GM19397 (cell line): Measurements from ENCODE around the gene TMEM161B.
"Not testable (repeated sequence)": the region's sequence is repeated elsewhere in the genome, so short reads cannot be mapped to it uniquely, and the experiment has no call there.

Experiments used
- ATAC-seq: cut with Tn5 transposase; IDR thresholded peaks from one replicate; pipeline ENCODE4 v1.9.1; 2021; ENCODE audit warnings: mild to moderate bottlenecking, moderate library complexity; ENCODE audit not compliant: unreplicated experiment

Gene TMEM161B

GRCh38 chr5:88188458-88189132 lies 80.0 kb downstream of the TMEM161B start:
- ATAC-seq = no peak

GRCh38 chr5:88183255-88183654 lies 85.4 kb downstream of the TMEM161B start:
- no peak for ATAC-seq

- not testable (repeated sequence) for ATAC-seq
These were observed 91.2 kb downstream of the TMEM161B start for GRCh38 chr5:88177486-88177885.

- no peak for ATAC-seq
These were observed 95.5 kb downstream of the TMEM161B start for GRCh38 chr5:88172847-88173758.

- ATAC-seq = no peak
These were observed 109.1 kb downstream of the TMEM161B start for GRCh38 chr5:88159591-88159990.

GRCh38 chr5:88158056-88158455 lies 110.6 kb downstream of the TMEM161B start:
- ATAC-seq = no peak

GRCh38 chr5:88154891-88155290 lies 113.8 kb downstream of the TMEM161B start:
- no peak for ATAC-seq

- no peak for ATAC-seq
These were observed 117.9 kb downstream of the TMEM161B start for GRCh38 chr5:88150747-88151146.

DNA sequence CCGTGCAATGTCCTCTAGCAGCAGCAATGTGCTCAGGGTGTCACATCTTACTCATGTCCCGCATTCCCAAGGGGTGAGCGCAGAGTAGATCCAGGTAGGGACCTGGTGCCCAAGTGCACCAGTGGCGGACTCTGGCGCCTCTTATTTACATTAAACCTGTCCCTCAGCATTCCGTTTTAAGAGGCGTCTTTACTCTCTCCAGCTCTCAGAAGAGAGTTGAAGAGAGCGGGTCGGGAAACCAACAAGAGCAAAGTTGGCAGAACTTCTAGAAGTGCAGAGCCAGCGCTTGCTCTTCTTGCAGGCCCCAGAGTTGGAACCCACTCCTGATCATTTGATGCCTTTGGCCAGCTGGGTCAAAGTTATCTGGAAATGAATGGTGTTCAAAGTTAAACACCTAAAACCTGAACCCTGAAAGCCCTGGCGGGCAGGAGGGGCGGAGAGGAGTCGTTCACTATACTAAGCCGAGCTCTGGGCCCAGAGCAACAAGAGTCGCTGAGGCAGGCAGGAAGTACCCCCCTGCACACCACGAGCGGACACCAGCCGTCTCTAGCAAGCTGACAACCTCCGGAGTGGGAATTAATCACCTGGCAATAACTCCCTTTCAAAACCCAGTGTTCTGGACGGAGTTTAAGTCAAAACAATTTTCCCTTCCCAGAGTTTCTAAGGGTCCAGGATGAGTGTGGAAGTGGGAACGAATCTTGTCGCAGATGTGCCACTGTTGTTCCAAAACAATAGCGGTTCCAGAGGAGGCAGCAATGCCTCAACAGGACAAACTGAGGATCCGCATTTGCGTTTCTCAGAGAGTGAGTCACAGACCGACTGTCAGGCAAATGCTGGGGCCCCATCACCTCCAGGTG lies 122.8 kb downstream of the TMEM161B start:
- no peak for ATAC-seq

DNA sequence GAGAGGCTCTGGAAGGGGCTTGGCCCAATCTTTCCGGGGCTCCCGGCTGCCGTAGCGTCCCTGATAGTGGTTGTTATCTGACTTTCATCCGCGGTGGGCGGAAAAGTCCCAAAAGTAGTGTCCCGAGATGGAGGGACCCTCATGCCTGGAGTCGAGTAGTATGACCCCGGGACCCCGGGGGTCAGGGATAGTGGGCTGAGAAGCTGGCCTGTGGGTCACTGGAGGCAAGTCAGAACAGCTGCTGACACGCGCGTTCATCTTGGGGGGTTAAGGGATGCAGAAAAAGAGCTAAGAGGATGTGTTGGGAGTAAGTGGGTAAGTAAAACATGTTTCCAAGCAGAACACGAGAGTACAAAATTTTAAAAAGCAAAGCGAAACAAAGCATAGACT lies 123.4 kb downstream of the TMEM161B start:
- no peak for ATAC-seq
